HG02759 (cell line): ENCODE measurements around the gene SNRNP48.

Experiments
- ATAC-seq: cut with Tn5 transposase; IDR thresholded peaks from one replicate; pipeline ENCODE4 v1.9.1; 2021; ENCODE audit warnings: mild to moderate bottlenecking, moderate library complexity; ENCODE audit not compliant: unreplicated experiment

SNRNP48 gene

GRCh38 chr6:7589949-7590917 lies at the start of gene SNRNP48:
SNRNP48 (plus strand) TSS chr6:7590198; CDS start chr6:7590258, 60 bp downstream.
- peak; percentile 100 for ATAC-seq

- ATAC-seq = no peak
Observed at GRCh38 chr6:7540595-7540994, 49.4 kb upstream of the SNRNP48 start.

GRCh38 chr6:7541175-7542064 lies 48.6 kb upstream of the SNRNP48 start, which contains the start of gene DSP:
DSP (plus strand) TSS chr6:7541671; CDS start chr6:7541916, 245 bp downstream.
- ATAC-seq = no peak

- ATAC-seq = no peak
Observed at GRCh38 chr6:7542065-7542873, 47.7 kb upstream of the SNRNP48 start.

GRCh38 chr6:7542874-7543624 lies 46.9 kb upstream of the SNRNP48 start:
- ATAC-seq = no peak

GRCh38 chr6:7543789-7544424 lies 46.1 kb upstream of the SNRNP48 start:
- no peak for ATAC-seq

- no peak for ATAC-seq
Observed at GRCh38 chr6:7544597-7544996, 45.4 kb upstream of the SNRNP48 start.

GRCh38 chr6:7545316-7546019 lies 44.5 kb upstream of the SNRNP48 start:
- ATAC-seq = no peak

GRCh38 chr6:7546020-7546369 lies 44.0 kb upstream of the SNRNP48 start:
- no peak for ATAC-seq

GRCh38 chr6:7546383-7546782 lies 43.6 kb upstream of the SNRNP48 start:
- ATAC-seq = no peak

GRCh38 chr6:7546896-7547295 lies 43.1 kb upstream of the SNRNP48 start:
- no peak for ATAC-seq

- ATAC-seq = no peak
Observed at GRCh38 chr6:7547315-7547714, 42.7 kb upstream of the SNRNP48 start.

- ATAC-seq = no peak
Observed at GRCh38 chr6:7550433-7550801, 39.6 kb upstream of the SNRNP48 start.

GRCh38 chr6:7554533-7555275 lies 35.3 kb upstream of the SNRNP48 start:
- ATAC-seq = no peak

- ATAC-seq = no peak
Observed at GRCh38 chr6:7555671-7556070, 34.3 kb upstream of the SNRNP48 start.

GRCh38 chr6:7556394-7557106 lies 33.4 kb upstream of the SNRNP48 start:
- no peak for ATAC-seq

GRCh38 chr6:7557652-7558051 lies 32.3 kb upstream of the SNRNP48 start:
- ATAC-seq = no peak

GRCh38 chr6:7558781-7559180 lies 31.2 kb upstream of the SNRNP48 start:
- ATAC-seq = no peak
